Activated naive CD4-positive, alpha-beta T cell treated with anti-CD3 and anti-CD28 coated beads, Interleukin-2, amount 50 U/mL, for 24 hours (primary cell): ENCODE measurements around the gene HM13.
"Not testable (repeated sequence)": the region's sequence is repeated elsewhere in the genome, so short reads cannot be mapped to it uniquely, and the experiment has no call there.

ENCODE experiments used
- H3K27ac Mint-ChIP-seq: one replicate; pipeline ENCODE4 v1.8.0; 2021; ENCODE audit warnings: mild to moderate bottlenecking, mixed read lengths
- H3K27me3 Mint-ChIP-seq: one replicate; pipeline ENCODE4 v1.8.0; 2021; ENCODE audit warnings: mixed read lengths
- H3K36me3 Mint-ChIP-seq: one replicate; pipeline ENCODE4 v1.8.0; 2021; ENCODE audit warnings: mixed read lengths
- H3K4me1 Mint-ChIP-seq: one replicate; pipeline ENCODE4 v1.8.0; 2021; ENCODE audit warnings: mixed read lengths
- H3K4me3 Mint-ChIP-seq: one replicate; pipeline ENCODE4 v1.8.0; 2021; ENCODE audit warnings: mild to moderate bottlenecking, mixed read lengths
- H3K9me3 Mint-ChIP-seq: one replicate; pipeline ENCODE4 v1.8.0; 2021; ENCODE audit warnings: mixed read lengths

Gene HM13

GRCh38 chr20:31566658-31567379 lies 52.6 kb downstream of the HM13 start:
- H3K36me3 Mint-ChIP-seq: peaks cover 5% of the 10 kb centered on the region
- H3K4me3 Mint-ChIP-seq: no peak overlapping the region
- peak overlapping the region; percentile 83 for H3K27ac Mint-ChIP-seq
- H3K27me3 Mint-ChIP-seq: no peaks in the 10 kb centered on the region
- H3K4me1 Mint-ChIP-seq: peaks cover 14% of the 10 kb centered on the region
- H3K9me3 Mint-ChIP-seq: no peaks in the 10 kb centered on the region

- Mint-ChIP-seq H3K9me3 (no peaks in the 10 kb centered on the region), H3K27ac (peak overlapping the region; percentile 23), H3K27me3 (no peaks in the 10 kb centered on the region), H3K4me3 (no peak overlapping the region), H3K4me1 (peaks cover 20% of the 10 kb centered on the region), H3K36me3 (peaks cover 5% of the 10 kb centered on the region)
These were observed 53.1 kb downstream of the HM13 start for GRCh38 chr20:31567380-31567720.

- Mint-ChIP-seq H3K27ac (peak overlapping the region; percentile 15), H3K36me3 (peaks cover 3% of the 10 kb centered on the region), H3K4me1 (peaks cover 24% of the 10 kb centered on the region), H3K27me3 (no peaks in the 10 kb centered on the region), H3K9me3 (no peaks in the 10 kb centered on the region), H3K4me3 (no peak overlapping the region)
These were observed 53.9 kb downstream of the HM13 start for GRCh38 chr20:31568041-31568731.

GRCh38 chr20:31568773-31569162 lies 54.5 kb downstream of the HM13 start:
- no peaks in the 10 kb centered on the region for H3K9me3 Mint-ChIP-seq
- no peak overlapping the region for H3K27ac Mint-ChIP-seq
- peaks cover 3% of the 10 kb centered on the region for H3K36me3 Mint-ChIP-seq
- peaks cover 29% of the 10 kb centered on the region for H3K4me1 Mint-ChIP-seq
- H3K27me3 Mint-ChIP-seq: no peaks in the 10 kb centered on the region
- H3K4me3 Mint-ChIP-seq: no peak overlapping the region

- H3K27me3 Mint-ChIP-seq: no peaks in the 10 kb centered on the region
- peaks cover under 1% of the 10 kb centered on the region for H3K36me3 Mint-ChIP-seq
- H3K27ac Mint-ChIP-seq: peak overlapping the region; percentile 17
- H3K9me3 Mint-ChIP-seq: no peaks in the 10 kb centered on the region
- H3K4me3 Mint-ChIP-seq: no peak overlapping the region
- peaks cover 32% of the 10 kb centered on the region for H3K4me1 Mint-ChIP-seq
These were observed 55.1 kb downstream of the HM13 start for GRCh38 chr20:31569163-31570020.

- H3K4me1 Mint-ChIP-seq: peaks cover 32% of the 10 kb centered on the region
- no peak overlapping the region for H3K27ac Mint-ChIP-seq
- H3K27me3 Mint-ChIP-seq: no peaks in the 10 kb centered on the region
- H3K4me3 Mint-ChIP-seq: no peak overlapping the region
- no peaks in the 10 kb centered on the region for H3K36me3 Mint-ChIP-seq
- no peaks in the 10 kb centered on the region for H3K9me3 Mint-ChIP-seq
These were observed 55.8 kb downstream of the HM13 start for GRCh38 chr20:31570021-31570463.

GRCh38 chr20:31570735-31571617 lies 56.7 kb downstream of the HM13 start:
- Mint-ChIP-seq H3K27me3 (no peaks in the 10 kb centered on the region), H3K27ac (peak overlapping the region; percentile 87), H3K4me3 (peak overlapping the region; percentile 49)

GRCh38 chr20:31572042-31572700 lies 57.9 kb downstream of the HM13 start:
- H3K27ac Mint-ChIP-seq: peak overlapping the region; percentile 87
- peaks cover 25% of the 10 kb centered on the region for H3K4me1 Mint-ChIP-seq
- H3K27me3 Mint-ChIP-seq: no peaks in the 10 kb centered on the region
- no peaks in the 10 kb centered on the region for H3K9me3 Mint-ChIP-seq
- peak overlapping the region; percentile 88 for H3K4me3 Mint-ChIP-seq
- no peaks in the 10 kb centered on the region for H3K36me3 Mint-ChIP-seq

More at GRCh38 chr20:31570735-31571617, 56.7 kb downstream of the HM13 start:
- Mint-ChIP-seq H3K36me3 (no peaks in the 10 kb centered on the region), H3K9me3 (no peaks in the 10 kb centered on the region), H3K4me1 (peaks cover 32% of the 10 kb centered on the region)

GRCh38 chr20:31572701-31573554 lies 58.7 kb downstream of the HM13 start:
- Mint-ChIP-seq H3K4me1 (peaks cover 33% of the 10 kb centered on the region), H3K27me3 (no peaks in the 10 kb centered on the region), H3K4me3 (peak overlapping the region; percentile 93), H3K9me3 (no peaks in the 10 kb centered on the region), H3K36me3 (no peaks in the 10 kb centered on the region), H3K27ac (peak overlapping the region; percentile 92)

GRCh38 chr20:31573555-31574321 lies 59.5 kb downstream of the HM13 start:
- Mint-ChIP-seq H3K27me3 (no peaks in the 10 kb centered on the region), H3K36me3 (no peaks in the 10 kb centered on the region), H3K4me3 (peak overlapping the region; percentile 93), H3K9me3 (no peaks in the 10 kb centered on the region), H3K27ac (peak overlapping the region; percentile 92), H3K4me1 (peaks cover 34% of the 10 kb centered on the region)

GRCh38 chr20:31574986-31575385 lies 60.7 kb downstream of the HM13 start:
- H3K9me3 Mint-ChIP-seq: not testable (repeated sequence)

GRCh38 chr20:31576751-31577150 lies 62.5 kb downstream of the HM13 start:
- Mint-ChIP-seq H3K27me3 (no peaks in the 10 kb centered on the region), H3K9me3 (no peaks in the 10 kb centered on the region), H3K4me1 (peaks cover 27% of the 10 kb centered on the region), H3K4me3 (no peak overlapping the region), H3K27ac (no peak overlapping the region), H3K36me3 (no peaks in the 10 kb centered on the region)

More at GRCh38 chr20:31574986-31575385, 60.7 kb downstream of the HM13 start:
- H3K4me3 Mint-ChIP-seq, H3K27ac Mint-ChIP-seq, H3K36me3 Mint-ChIP-seq, H3K27me3 Mint-ChIP-seq: not testable (repeated sequence)
- peaks cover 27% of the 10 kb centered on the region for H3K4me1 Mint-ChIP-seq

GRCh38 chr20:31577194-31577593 lies 63.0 kb downstream of the HM13 start:
- H3K27ac Mint-ChIP-seq: no peak overlapping the region
- H3K4me1 Mint-ChIP-seq: peaks cover 23% of the 10 kb centered on the region
- no peaks in the 10 kb centered on the region for H3K36me3 Mint-ChIP-seq
- no peaks in the 10 kb centered on the region for H3K9me3 Mint-ChIP-seq
- H3K27me3 Mint-ChIP-seq: no peaks in the 10 kb centered on the region
- peak overlapping the region; percentile 19 for H3K4me3 Mint-ChIP-seq
